Loucy (cell line): ENCODE results near the gene MACF1.

Experiments used
- H2AFZ ChIP-seq: fragments of 200-600 bp; sonication (generic); 2 replicates; pipeline ENCODE4 v1.6.0; 2016; ENCODE audit warnings: antibody characterized with exemption, mild to moderate bottlenecking, low read length, moderate library complexity
- H3F3A ChIP-seq: fragments of 200-600 bp; 2 replicates; pipeline ENCODE4 v1.6.0; 2016; ENCODE audit warnings: antibody characterized with exemption, low read depth, mild to moderate bottlenecking
- H3K27me3 ChIP-seq: fragments of 200-600 bp; sonication (generic); 2 replicates; pipeline ENCODE4 v1.6.1; 2014; ENCODE audit warnings: low read length, mild to moderate bottlenecking; ENCODE audit not compliant: insufficient read depth, poor library complexity, severe bottlenecking
- H3K36me3 ChIP-seq: fragments of 200-600 bp; sonication (generic); 2 replicates; pipeline ENCODE4 v1.6.1; 2016; ENCODE audit warnings: low read length; ENCODE audit not compliant: insufficient read depth
- H3K4me1 ChIP-seq: fragments of 200-600 bp; sonication (generic); 2 replicates; pipeline ENCODE4 v1.5.1; 2014; ENCODE audit warnings: low read length, mild to moderate bottlenecking; ENCODE audit not compliant: insufficient read depth, poor library complexity, severe bottlenecking
- H3K4me2 ChIP-seq: fragments of 200-600 bp; sonication (generic); 2 replicates; pipeline ENCODE4 v1.6.0; 2014; ENCODE audit warnings: antibody characterized with exemption, low read length, low read depth, mild to moderate bottlenecking; ENCODE audit not compliant: poor library complexity, severe bottlenecking
- H3K4me3 ChIP-seq: fragments of 200-600 bp; sonication (generic); 2 replicates; pipeline ENCODE4 v1.5.1; 2014; ENCODE audit warnings: low read length, mild to moderate bottlenecking, mixed read lengths; ENCODE audit not compliant: poor library complexity, severe bottlenecking
- H3K79me2 ChIP-seq: fragments of 200-600 bp; sonication (generic); 2 replicates; pipeline ENCODE4 v1.6.1; 2014; ENCODE audit warnings: low read length; ENCODE audit not compliant: insufficient read depth
- H3K9ac ChIP-seq: fragments of 200-600 bp; sonication (generic); 2 replicates; pipeline ENCODE4 v1.6.0; 2014; ENCODE audit warnings: mild to moderate bottlenecking, low read depth, low read length, moderate library complexity; ENCODE audit not compliant: poor library complexity, severe bottlenecking
- H3K9me2 ChIP-seq: fragments of 200-600 bp; sonication (generic); replicated peaks from 2 replicates; pipeline ENCODE4 v1.6.1; 2016; ENCODE audit warnings: low read depth, low read length, mixed read lengths
- H3K9me3 ChIP-seq: fragments of 200-600 bp; sonication (generic); 2 replicates; pipeline ENCODE4 v1.6.1; 2014; ENCODE audit warnings: mild to moderate bottlenecking, antibody characterized with exemption, low read length, low read depth; ENCODE audit not compliant: insufficient read depth
- H4K20me1 ChIP-seq: fragments of 200-600 bp; sonication (generic); 2 replicates; pipeline ENCODE4 v1.6.0; 2014; ENCODE audit warnings: antibody characterized with exemption, low read length, mild to moderate bottlenecking; ENCODE audit not compliant: insufficient read depth, poor library complexity, severe bottlenecking
- CTCF ChIP-seq: fragments of 200-600 bp; sonication (generic); conservative IDR thresholded peaks from 2 replicates; pipeline ENCODE4 v1.5.1; 2014; ENCODE audit warnings: mild to moderate bottlenecking, antibody characterized with exemption, low read length
- EZH2phosphoT487 ChIP-seq: fragments of 200-600 bp; IDR thresholded peaks from 2 replicates; pipeline ENCODE4 v1.6.1; 2018; ENCODE audit warnings: antibody characterized with exemption, mild to moderate bottlenecking, moderate library complexity, borderline replicate concordance

MACF1 gene

DNA sequence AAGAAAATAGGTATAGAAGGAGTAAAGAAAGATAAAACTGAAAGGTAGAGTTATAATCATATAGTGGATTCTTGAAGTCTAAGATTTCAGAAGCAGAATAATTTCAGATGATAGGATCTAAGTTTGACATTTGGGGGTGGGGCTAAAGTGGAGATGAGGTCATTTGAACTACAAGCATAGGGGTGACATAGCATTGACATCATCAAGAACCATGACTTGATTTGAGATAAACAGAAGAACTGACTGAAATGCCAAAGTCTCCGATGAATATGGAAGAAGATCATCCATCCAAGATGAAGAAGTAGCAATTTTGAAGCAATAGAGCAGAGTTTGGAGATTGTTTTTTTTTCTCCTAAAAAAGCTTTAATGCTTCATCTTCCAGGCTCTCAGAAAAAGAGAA, 122.3 kb downstream of the MACF1 start:
- H4K20me1 ChIP-seq: no peaks in the 10 kb centered on the region
- no peaks in the 10 kb centered on the region for H3F3A ChIP-seq
- H3K36me3 ChIP-seq: peaks cover 98% of the 10 kb centered on the region
- H3K9me2 ChIP-seq: no peaks in the 10 kb centered on the region
- TF ChIP-seq CTCF (no peak), EZH2phosphoT487 (no peak)
- no peak overlapping the region for H3K4me2 ChIP-seq
- no peak overlapping the region for H2AFZ ChIP-seq
- H3K4me3 ChIP-seq: no peak overlapping the region
- H3K9ac ChIP-seq: no peak overlapping the region
- H3K79me2 ChIP-seq: no peaks in the 10 kb centered on the region
- no peaks in the 10 kb centered on the region for H3K9me3 ChIP-seq
- H3K27me3 ChIP-seq: no peaks in the 10 kb centered on the region
- no peaks in the 10 kb centered on the region for H3K4me1 ChIP-seq

GRCh38 chr1:39328095-39328494, 123.6 kb downstream of the MACF1 start:
- no peaks in the 10 kb centered on the region for H4K20me1 ChIP-seq
- no peaks in the 10 kb centered on the region for H3F3A ChIP-seq
- H3K36me3 ChIP-seq: peaks cover 98% of the 10 kb centered on the region
- no peaks in the 10 kb centered on the region for H3K9me2 ChIP-seq
- no peaks in the 10 kb centered on the region for H3K79me2 ChIP-seq
- H3K4me2 ChIP-seq: no peak overlapping the region
- H2AFZ ChIP-seq: no peak overlapping the region
- no peak overlapping the region for H3K4me3 ChIP-seq
- H3K9ac ChIP-seq: no peak overlapping the region
- no peaks in the 10 kb centered on the region for H3K4me1 ChIP-seq
- TF ChIP-seq CTCF: no peak
- TF ChIP-seq EZH2phosphoT487: no peak
- no peaks in the 10 kb centered on the region for H3K9me3 ChIP-seq
- H3K27me3 ChIP-seq: no peaks in the 10 kb centered on the region

GRCh38 chr1:39328586-39329121, 124.2 kb downstream of the MACF1 start:
- peaks cover 98% of the 10 kb centered on the region for H3K36me3 ChIP-seq
- no peaks in the 10 kb centered on the region for H3K4me1 ChIP-seq
- no peaks in the 10 kb centered on the region for H3K9me2 ChIP-seq
- no peak overlapping the region for H3K4me2 ChIP-seq
- H4K20me1 ChIP-seq: no peaks in the 10 kb centered on the region
- H3F3A ChIP-seq: no peaks in the 10 kb centered on the region
- no peaks in the 10 kb centered on the region for H3K9me3 ChIP-seq
- H3K4me3 ChIP-seq: no peak overlapping the region
- no peaks in the 10 kb centered on the region for H3K27me3 ChIP-seq
- no peak overlapping the region for H2AFZ ChIP-seq
- H3K79me2 ChIP-seq: no peaks in the 10 kb centered on the region
- no peak overlapping the region for H3K9ac ChIP-seq
- TF ChIP-seq EZH2phosphoT487: no peak
- TF ChIP-seq CTCF: no peak
